HepG2 (cell line): ENCODE results near the gene CCDC82. TPM values are rescaled to one million over a fixed set of nuclear protein-coding genes. Genes with fewer than 3 reads are reported as not detected.

Source experiments
- ARID3A ChIP-seq: IDR thresholded peaks from 2 replicates; pipeline ENCODE4 v1.6.1; 2012; ENCODE audit warnings: low read depth, low read length, improper control_type of control experiment
- FOXJ3 ChIP-seq: sonication (generic); formaldehyde crosslinking; IDR thresholded peaks from 2 replicates; pipeline ENCODE4 v1.4.0; 2020; ENCODE audit warnings: missing genetic modification reagents, mild to moderate bottlenecking, borderline replicate concordance
- GPBP1L1 ChIP-seq: sonication (generic); formaldehyde crosslinking; IDR thresholded peaks from 2 replicates; pipeline ENCODE4 v1.5.0; 2020; ENCODE audit warnings: mild to moderate bottlenecking, missing genetic modification reagents
- HDAC1 ChIP-seq: sonication (generic); formaldehyde crosslinking; IDR thresholded peaks from 2 replicates; pipeline ENCODE4 v1.5.1; 2020; ENCODE audit warnings: mild to moderate bottlenecking, missing genetic modification reagents
- HMGXB4 ChIP-seq, 2 experiments: sonication (generic) in 1 of 2; formaldehyde crosslinking in 1 of 2; IDR thresholded peaks; 2 replicates each; pipeline versions ENCODE4 v1.4.0 to v1.6.1; 2018 to 2020; ENCODE audit warnings: missing genetic modification reagents in 2 of 2, borderline replicate concordance in 1 of 2, low read depth in 1 of 2, mild to moderate bottlenecking in 1 of 2, missing biosample characterization in 1 of 2
- JDP2 ChIP-seq: sonication (generic); formaldehyde crosslinking; IDR thresholded peaks from 2 replicates; pipeline ENCODE4 v1.8.1; 2022; ENCODE audit warnings: missing genetic modification reagents, borderline replicate concordance
- POLR2AphosphoS5 ChIP-seq: IDR thresholded peaks from 2 replicates; pipeline ENCODE4 v1.6.1; 2012; ENCODE audit warnings: low read depth, low read length
- TBX3 ChIP-seq: fragments of 450-650 bp; IDR thresholded peaks from 2 replicates; pipeline ENCODE4 v1.6.1; 2017; ENCODE audit warnings: antibody characterized with exemption, mild to moderate bottlenecking, inconsistent platforms, borderline replicate concordance
- U2AF1 ChIP-seq: fragments of 200-400 bp; formaldehyde crosslinking; optimal IDR thresholded peaks from 2 replicates; pipeline ENCODE3; 2017; ENCODE audit warnings: mild to moderate bottlenecking, low read depth, low read length
- WIZ ChIP-seq: sonication (generic); formaldehyde crosslinking; IDR thresholded peaks from 2 replicates; pipeline ENCODE4 v1.5.1; 2020; ENCODE audit warnings: mild to moderate bottlenecking, missing genetic modification reagents
- ZNF777 ChIP-seq: sonication (generic); formaldehyde crosslinking; IDR thresholded peaks from 2 replicates; pipeline ENCODE4 v1.4.0; 2020; ENCODE audit warnings: missing genetic modification reagents
- polyA plus RNA-seq, 8 experiments: library from polyadenylated mRNA; depleted of rRNA in 3 of 8; stranded (reverse) in 7 of 8; unstranded in 1 of 8; fragments of >200 nt; fragmentation: Illumina TruSeq in 4 of 8; extraction: Trizol in 4 of 8; gene quantifications; 2 replicates each; pipeline versions ENCODE4 v1.2.1 to v1.2.3, GENCODE V29; 2011 to 2016; ENCODE audit warnings: low read depth in 4 of 8, missing spikeins in 1 of 8, mixed read lengths in 1 of 8; ENCODE audit not compliant: insufficient read depth in 1 of 8
- total RNA-seq, 5 experiments: library from RNA; depleted of rRNA; stranded (reverse); fragments of >200 nt; fragmentation: Illumina TruSeq; extraction: Trizol; gene quantifications; 2 replicates each; pipeline ENCODE4 v1.2.3, GENCODE V29; 2016; ENCODE audit warnings: low read depth in 1 of 5
- TF ChIP-seq, protein P1 (sequence below): sonication (generic); formaldehyde crosslinking; IDR thresholded peaks from 2 replicates; pipeline ENCODE4 v1.4.0; 2020; ENCODE audit warnings: missing genetic modification reagents
- TF ChIP-seq, protein P2 (sequence below): sonication (generic); formaldehyde crosslinking; conservative IDR thresholded peaks from 2 replicates; pipeline ENCODE4 v1.8.0; 2022; ENCODE audit warnings: low read depth, missing genetic modification reagents
- TF ChIP-seq, protein P3 (sequence below): sonication (generic); formaldehyde crosslinking; IDR thresholded peaks from 2 replicates; pipeline ENCODE4 v1.4.0; 2020; ENCODE audit warnings: mild to moderate bottlenecking, missing genetic modification reagents

Gene CCDC82
- total and polyA plus RNA-seq, 2 of the 13 experiments (the other 11 are each of a cell fraction or from before 2014, with no cell fraction given): 19.7 to 25.7 TPM

- TF ChIP-seq, protein P1, sequence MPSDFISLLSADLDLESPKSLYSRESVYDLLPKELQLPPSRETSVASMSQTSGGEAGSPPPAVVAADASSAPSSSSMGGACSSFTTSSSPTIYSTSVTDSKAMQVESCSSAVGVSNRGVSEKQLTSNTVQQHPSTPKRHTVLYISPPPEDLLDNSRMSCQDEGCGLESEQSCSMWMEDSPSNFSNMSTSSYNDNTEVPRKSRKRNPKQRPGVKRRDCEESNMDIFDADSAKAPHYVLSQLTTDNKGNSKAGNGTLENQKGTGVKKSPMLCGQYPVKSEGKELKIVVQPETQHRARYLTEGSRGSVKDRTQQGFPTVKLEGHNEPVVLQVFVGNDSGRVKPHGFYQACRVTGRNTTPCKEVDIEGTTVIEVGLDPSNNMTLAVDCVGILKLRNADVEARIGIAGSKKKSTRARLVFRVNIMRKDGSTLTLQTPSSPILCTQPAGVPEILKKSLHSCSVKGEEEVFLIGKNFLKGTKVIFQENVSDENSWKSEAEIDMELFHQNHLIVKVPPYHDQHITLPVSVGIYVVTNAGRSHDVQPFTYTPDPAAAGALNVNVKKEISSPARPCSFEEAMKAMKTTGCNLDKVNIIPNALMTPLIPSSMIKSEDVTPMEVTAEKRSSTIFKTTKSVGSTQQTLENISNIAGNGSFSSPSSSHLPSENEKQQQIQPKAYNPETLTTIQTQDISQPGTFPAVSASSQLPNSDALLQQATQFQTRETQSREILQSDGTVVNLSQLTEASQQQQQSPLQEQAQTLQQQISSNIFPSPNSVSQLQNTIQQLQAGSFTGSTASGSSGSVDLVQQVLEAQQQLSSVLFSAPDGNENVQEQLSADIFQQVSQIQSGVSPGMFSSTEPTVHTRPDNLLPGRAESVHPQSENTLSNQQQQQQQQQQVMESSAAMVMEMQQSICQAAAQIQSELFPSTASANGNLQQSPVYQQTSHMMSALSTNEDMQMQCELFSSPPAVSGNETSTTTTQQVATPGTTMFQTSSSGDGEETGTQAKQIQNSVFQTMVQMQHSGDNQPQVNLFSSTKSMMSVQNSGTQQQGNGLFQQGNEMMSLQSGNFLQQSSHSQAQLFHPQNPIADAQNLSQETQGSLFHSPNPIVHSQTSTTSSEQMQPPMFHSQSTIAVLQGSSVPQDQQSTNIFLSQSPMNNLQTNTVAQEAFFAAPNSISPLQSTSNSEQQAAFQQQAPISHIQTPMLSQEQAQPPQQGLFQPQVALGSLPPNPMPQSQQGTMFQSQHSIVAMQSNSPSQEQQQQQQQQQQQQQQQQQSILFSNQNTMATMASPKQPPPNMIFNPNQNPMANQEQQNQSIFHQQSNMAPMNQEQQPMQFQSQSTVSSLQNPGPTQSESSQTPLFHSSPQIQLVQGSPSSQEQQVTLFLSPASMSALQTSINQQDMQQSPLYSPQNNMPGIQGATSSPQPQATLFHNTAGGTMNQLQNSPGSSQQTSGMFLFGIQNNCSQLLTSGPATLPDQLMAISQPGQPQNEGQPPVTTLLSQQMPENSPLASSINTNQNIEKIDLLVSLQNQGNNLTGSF (CRISPR knock-in tag): peak; percentile 76
- TF ChIP-seq, protein P2, sequence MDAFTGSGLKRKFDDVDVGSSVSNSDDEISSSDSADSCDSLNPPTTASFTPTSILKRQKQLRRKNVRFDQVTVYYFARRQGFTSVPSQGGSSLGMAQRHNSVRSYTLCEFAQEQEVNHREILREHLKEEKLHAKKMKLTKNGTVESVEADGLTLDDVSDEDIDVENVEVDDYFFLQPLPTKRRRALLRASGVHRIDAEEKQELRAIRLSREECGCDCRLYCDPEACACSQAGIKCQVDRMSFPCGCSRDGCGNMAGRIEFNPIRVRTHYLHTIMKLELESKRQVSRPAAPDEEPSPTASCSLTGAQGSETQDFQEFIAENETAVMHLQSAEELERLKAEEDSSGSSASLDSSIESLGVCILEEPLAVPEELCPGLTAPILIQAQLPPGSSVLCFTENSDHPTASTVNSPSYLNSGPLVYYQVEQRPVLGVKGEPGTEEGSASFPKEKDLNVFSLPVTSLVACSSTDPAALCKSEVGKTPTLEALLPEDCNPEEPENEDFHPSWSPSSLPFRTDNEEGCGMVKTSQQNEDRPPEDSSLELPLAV (CRISPR knock-in tag): 0 out of 2 replicates have a peak, but pooled peaks have one; percentile 47
- TF ChIP-seq HDAC1 (CRISPR knock-in tag): peak; percentile 87
- TF ChIP-seq ARID3A: no peak
- TF ChIP-seq ZNF777 (CRISPR knock-in tag): peak; percentile 44; the same call in 1 of the 2 replicates
- TF ChIP-seq, protein P3, sequence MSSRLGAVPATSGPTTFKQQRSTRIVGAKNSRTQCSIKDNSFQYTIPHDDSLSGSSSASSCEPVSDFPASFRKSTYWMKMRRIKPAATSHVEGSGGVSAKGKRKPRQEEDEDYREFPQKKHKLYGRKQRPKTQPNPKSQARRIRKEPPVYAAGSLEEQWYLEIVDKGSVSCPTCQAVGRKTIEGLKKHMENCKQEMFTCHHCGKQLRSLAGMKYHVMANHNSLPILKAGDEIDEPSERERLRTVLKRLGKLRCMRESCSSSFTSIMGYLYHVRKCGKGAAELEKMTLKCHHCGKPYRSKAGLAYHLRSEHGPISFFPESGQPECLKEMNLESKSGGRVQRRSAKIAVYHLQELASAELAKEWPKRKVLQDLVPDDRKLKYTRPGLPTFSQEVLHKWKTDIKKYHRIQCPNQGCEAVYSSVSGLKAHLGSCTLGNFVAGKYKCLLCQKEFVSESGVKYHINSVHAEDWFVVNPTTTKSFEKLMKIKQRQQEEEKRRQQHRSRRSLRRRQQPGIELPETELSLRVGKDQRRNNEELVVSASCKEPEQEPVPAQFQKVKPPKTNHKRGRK (CRISPR knock-in tag): no peak
- TF ChIP-seq FOXJ3 (CRISPR knock-in tag): peak; percentile 29; the same call in 1 of the 2 replicates
- peak; percentile 34 to 82; a peak in 3 of 4 replicates for TF ChIP-seq HMGXB4 (CRISPR knock-in tag; IDR thresholded peaks at IDR 0.05; ENCODE audit: borderline replicate concordance in 1 of 2, low read depth in 1 of 2)
- no peak for TF ChIP-seq U2AF1
- no peak for TF ChIP-seq TBX3
- peak; percentile 77 for TF ChIP-seq POLR2AphosphoS5
- no peak for TF ChIP-seq GPBP1L1 (CRISPR knock-in tag)
- no peak for TF ChIP-seq JDP2 (CRISPR knock-in tag)
- TF ChIP-seq WIZ (CRISPR knock-in tag): peak; percentile 27; the same call in 1 of the 2 replicates
Observed at GRCh38 chr11:96389720-96390487, at the start of gene CCDC82, which contains the start of gene JRKL (continued).
